Choroid plexus epithelial cell (primary cell): ENCODE data around the gene MC2R.

Experiments used
- DNase-seq: peaks from one replicate; pipeline ENCODE4 v3.0.0-alpha.2; 2010; ENCODE audit warnings: low read depth
- H3K4me3 ChIP-seq: 2 replicates; pipeline ENCODE4 v1.5.1; 2011; ENCODE audit warnings: low read depth, mild to moderate bottlenecking, control low read depth, low read length, moderate library complexity
- TF ChIP-seq, protein P1 (sequence below): conservative IDR thresholded peaks from 2 replicates; pipeline ENCODE4 v1.5.1; 2011; ENCODE audit warnings: low read depth, mild to moderate bottlenecking, control low read depth, inconsistent platforms, low read length, moderate library complexity

MC2R gene

DNA sequence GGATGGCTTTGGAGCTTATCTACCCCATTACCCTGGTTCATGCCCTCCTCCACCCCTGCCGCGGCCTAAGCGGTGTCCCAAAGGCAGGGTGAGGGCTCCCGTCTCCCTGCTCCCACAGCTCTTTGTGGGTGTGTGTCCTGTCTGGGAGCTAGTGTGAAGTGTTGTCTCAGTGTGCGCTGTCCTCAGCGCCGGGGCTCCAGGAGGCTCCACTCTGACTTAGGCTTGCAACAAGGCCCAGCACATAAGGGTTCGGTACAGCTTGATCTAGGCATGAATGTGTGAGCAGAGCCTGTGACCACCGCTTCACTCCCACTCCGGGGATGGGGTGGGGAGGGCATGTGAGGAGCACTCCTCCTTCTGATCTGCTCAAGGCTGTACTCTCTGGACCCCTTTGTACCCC lies 1.2 kb downstream of the MC2R start:
- H3K4me3 ChIP-seq = no peak overlapping the region
- TF ChIP-seq, protein P1, sequence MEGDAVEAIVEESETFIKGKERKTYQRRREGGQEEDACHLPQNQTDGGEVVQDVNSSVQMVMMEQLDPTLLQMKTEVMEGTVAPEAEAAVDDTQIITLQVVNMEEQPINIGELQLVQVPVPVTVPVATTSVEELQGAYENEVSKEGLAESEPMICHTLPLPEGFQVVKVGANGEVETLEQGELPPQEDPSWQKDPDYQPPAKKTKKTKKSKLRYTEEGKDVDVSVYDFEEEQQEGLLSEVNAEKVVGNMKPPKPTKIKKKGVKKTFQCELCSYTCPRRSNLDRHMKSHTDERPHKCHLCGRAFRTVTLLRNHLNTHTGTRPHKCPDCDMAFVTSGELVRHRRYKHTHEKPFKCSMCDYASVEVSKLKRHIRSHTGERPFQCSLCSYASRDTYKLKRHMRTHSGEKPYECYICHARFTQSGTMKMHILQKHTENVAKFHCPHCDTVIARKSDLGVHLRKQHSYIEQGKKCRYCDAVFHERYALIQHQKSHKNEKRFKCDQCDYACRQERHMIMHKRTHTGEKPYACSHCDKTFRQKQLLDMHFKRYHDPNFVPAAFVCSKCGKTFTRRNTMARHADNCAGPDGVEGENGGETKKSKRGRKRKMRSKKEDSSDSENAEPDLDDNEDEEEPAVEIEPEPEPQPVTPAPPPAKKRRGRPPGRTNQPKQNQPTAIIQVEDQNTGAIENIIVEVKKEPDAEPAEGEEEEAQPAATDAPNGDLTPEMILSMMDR = no peak
- DNase-seq = no peak

DNA sequence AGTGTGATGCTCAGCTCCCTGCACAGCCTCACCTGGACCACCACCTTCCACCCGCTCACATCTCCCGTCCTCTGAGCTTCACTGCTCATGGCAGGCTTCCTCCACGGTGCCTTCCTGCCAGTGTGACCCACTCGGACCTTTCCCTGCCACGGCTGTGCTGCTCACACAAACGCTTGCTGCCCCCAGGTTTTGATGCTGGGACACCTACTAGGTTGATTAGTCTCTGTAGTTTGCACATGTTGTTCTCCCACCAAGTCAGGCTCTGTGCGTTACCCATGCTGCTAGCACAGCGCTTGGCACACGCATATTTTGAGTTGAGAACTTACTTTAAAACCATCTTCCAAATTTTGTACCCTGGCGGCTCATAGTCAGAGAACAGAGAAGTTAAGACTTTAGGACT lies 2.1 kb downstream of the MC2R start:
- no peak for DNase-seq
- no peak overlapping the region for H3K4me3 ChIP-seq
- TF ChIP-seq, protein P1 = no peak

DNA sequence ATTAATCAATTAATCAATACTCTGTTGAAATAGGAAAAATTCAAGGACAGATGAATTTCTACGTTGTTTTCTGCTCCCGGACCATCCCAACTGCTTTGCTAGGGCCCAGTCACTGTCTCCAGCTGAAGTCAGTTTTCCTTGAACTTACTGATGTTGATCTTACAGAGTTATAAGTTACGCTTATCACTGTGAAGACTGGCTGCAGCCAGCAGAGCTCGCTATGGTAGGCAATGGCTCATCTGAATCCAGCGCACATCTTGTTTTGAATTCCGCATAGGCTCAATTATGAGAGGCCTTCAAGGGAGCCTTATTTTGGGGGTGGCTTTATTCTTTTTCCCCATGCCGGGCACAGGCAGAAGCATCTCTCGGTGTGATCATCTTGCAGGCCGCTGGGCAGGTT lies 2.7 kb downstream of the MC2R start:
- no peak for DNase-seq
- TF ChIP-seq, protein P1 = no peak
- H3K4me3 ChIP-seq = no peak overlapping the region

DNA sequence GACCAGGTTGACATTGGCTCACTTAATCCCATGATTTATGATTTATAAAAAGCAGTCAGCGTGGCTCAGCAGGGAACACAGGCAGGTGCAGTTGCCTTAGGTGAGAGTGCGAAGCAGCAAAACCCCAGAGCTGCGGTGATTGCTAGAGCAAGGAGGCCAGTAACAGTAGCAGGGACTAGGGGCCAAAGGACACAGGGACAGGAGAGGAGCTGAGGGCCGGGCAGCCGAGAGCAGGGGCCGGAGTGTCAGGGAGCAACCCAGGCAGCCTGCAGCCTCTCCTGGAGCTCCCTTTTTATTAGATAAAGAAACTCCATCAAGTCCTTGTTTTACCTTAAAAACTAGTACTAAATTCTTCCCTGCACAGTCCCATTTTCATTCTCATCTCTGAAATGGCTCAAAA lies 4.3 kb downstream of the MC2R start:
- DNase-seq = no peak
- TF ChIP-seq, protein P1 = no peak
- H3K4me3 ChIP-seq = no peak overlapping the region

DNA sequence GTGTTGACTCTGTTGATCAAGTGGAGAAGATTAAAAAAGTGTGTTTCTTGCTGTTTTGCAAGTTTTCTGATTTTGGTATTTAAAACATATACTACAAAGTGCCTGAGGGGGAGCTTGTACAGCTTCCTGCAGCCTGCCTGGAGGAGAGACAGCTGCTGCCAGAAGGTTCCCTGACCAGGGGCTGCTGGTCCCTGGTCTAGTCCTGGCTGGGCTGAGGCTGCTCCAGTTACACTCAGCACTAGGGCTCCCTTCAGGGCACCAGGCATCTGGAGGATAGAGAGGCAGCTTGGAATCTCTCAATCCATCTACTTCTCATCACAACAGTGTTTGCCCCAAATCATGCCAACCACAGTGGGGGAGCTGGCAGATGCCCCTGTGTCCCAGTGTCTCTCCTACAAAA lies 4.8 kb downstream of the MC2R start:
- no peak overlapping the region for H3K4me3 ChIP-seq
- no peak for DNase-seq
- TF ChIP-seq, protein P1 = no peak

DNA sequence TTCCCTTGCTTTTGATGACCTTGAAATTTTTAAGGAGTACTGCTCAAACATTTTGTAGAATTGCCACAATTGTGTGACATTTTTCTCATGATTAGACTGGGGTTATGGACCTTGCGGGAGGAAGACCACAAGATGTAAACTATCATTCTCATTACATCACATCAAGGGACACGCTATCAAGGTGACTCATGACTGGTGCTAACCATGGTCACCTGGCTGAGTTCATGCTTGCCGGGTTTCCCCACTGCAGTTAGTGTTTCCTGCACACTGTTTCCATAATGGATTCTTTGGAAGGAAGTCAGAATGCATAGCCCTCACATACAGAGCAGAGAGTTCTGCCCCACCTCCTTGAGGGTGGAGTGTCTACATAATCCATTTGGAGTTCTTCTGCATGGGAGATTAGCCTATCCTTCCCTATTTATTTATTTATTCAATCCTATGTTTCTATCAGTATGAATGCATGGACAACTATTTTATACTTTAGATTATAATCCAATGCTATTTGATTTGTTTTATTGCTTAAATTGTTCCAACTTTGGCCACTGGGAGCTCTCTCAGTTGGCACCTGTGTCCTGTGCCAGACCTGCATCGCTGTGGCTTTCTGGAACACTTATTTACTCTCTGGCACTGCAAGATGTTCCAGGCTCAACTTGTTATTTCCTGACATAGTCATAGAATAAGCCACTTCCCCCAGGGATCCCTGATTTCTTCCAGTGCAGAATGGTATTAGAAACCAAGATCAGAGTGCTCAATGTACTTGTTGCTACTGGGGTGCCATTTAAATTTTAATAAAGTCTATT lies 6.0 kb downstream of the MC2R start:
- no peak overlapping the region for H3K4me3 ChIP-seq
- TF ChIP-seq, protein P1 = no peak
- DNase-seq = no peak

DNA sequence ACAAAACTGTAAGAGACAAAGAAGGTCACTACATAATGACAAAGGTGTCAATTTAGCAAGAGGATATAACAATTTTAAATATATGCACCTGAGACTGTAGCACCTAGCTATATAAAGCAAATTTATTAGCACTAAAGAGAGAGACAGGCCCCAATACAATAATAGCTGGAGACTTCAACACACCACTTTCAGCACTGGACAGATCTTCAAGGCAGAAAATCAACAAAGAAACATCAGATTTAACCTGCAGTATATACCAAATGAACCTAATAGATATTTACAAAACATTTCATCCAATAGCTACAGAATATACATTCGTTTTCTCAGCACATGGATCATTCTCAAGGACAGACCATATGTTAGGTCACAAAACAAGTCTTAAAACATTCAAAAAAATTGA lies 14.7 kb downstream of the MC2R start:
- TF ChIP-seq, protein P1 = no peak
- DNase-seq = no peak
- H3K4me3 ChIP-seq = no peak overlapping the region
